HCT116 (cell line): ENCODE results near the gene SEMA5A. TPM values are rescaled to one million over a fixed set of nuclear protein-coding genes. Genes with fewer than 3 reads are reported as not detected.

Experiments used
- ATAC-seq: fragments of 200-7000 bp; cut with Tn5 transposase; 2 replicates; pipeline ENCODE4 v1.9.1; 2020; ENCODE audit warnings: mild to moderate bottlenecking, moderate library complexity
- BruUV-seq: library from RNA; stranded (reverse); fragments of 400-500 nt; replicated peaks from 2 replicates; lab custom pipeline; 2021; lab: Mats Ljungman, UMichigan
- CTCF ChIA-PET: fragments of 300-600 bp; sonication (Branson Sonifier 250); formaldehyde crosslinking; loops from one replicate; lab custom pipeline; 2021; ENCODE audit warnings: antibody characterized with exemption; lab: Charles Lee
- POLR2A ChIA-PET: fragments of 300-600, 350-600 bp; sonication (Branson Sonifier 250); formaldehyde crosslinking; loops from one replicate; lab custom pipeline; 2021; ENCODE audit warnings: antibody characterized with exemption; lab: Charles Lee
- RAD21 ChIA-PET, 2 experiments: fragments of 300-600 bp; sonication (Branson Sonifier 250); formaldehyde crosslinking; loops; one replicate each; lab custom pipeline; 2023; ENCODE audit warnings: low total read pairs in 2 of 2; ENCODE audit not compliant: uncharacterized antibody in 2 of 2, unreplicated experiment in 2 of 2, low non-redundant PET in 1 of 2; lab: Charles Lee
- DNase-seq: peaks from one replicate; pipeline ENCODE4 v3.0.0-alpha.2; 2010; ENCODE audit warnings: low read depth, low spot score
- H2AFZ ChIP-seq: fragments of 200-600 bp; shearing (Covaris generic), sonication (generic); 2 replicates; pipeline ENCODE4 v1.6.1; 2017; ENCODE audit warnings: low read depth, mixed run types, mixed read lengths, antibody characterized with exemption, low read length; ENCODE audit not compliant: poor library complexity, severe bottlenecking
- H3K27ac ChIP-seq: 2 replicates; pipeline ENCODE4 v1.5.1; 2012; ENCODE audit warnings: low read depth, low read length
- H3K27me3 ChIP-seq: fragments of 200-600 bp; sonication (generic); 2 replicates; pipeline ENCODE4 v1.6.1; 2016; ENCODE audit warnings: mixed run types, low read length, mixed read lengths; ENCODE audit not compliant: insufficient read depth
- H3K36me3 ChIP-seq, 2 experiments: fragments of 200-500 bp in 1 of 2; fragments of 200-600 bp in 1 of 2; sonication (Bioruptor generic) in 1 of 2; sonication (generic) in 1 of 2; 2 replicates each; pipeline versions ENCODE4 v1.5.1 to v1.6.1; 2014 to 2016; ENCODE audit warnings: low read length in 2 of 2, inconsistent platforms in 1 of 2, mixed read lengths in 1 of 2, mixed run types in 1 of 2; ENCODE audit not compliant: insufficient read depth in 2 of 2, control insufficient read depth in 1 of 2
- H3K4me1 ChIP-seq, 2 experiments: fragments of 200-600 bp in 1 of 2; sonication (generic) in 1 of 2; 2 replicates each; pipeline versions ENCODE4 v1.5.1 to v1.6.1; 2012 to 2017; ENCODE audit warnings: low read length in 2 of 2, inconsistent platforms in 1 of 2, mild to moderate bottlenecking in 1 of 2, mixed read lengths in 1 of 2, mixed run types in 1 of 2, moderate library complexity in 1 of 2; ENCODE audit not compliant: insufficient read depth in 2 of 2, control insufficient read depth in 1 of 2
- H3K4me2 ChIP-seq: fragments of 200-600 bp; sonication (generic); 2 replicates; pipeline ENCODE4 v1.6.1; 2017; ENCODE audit warnings: mixed run types, low read length, mixed read lengths
- H3K4me3 ChIP-seq, 2 experiments: fragments of 200-600 bp in 1 of 2; sonication (generic) in 1 of 2; replicated peaks in 1 of 2; 2 replicates each; pipeline ENCODE4 v1.5.1; 2011 to 2016; ENCODE audit warnings: low read length in 2 of 2, control low read depth in 1 of 2, low read depth in 1 of 2, mild to moderate bottlenecking in 1 of 2, mixed read lengths in 1 of 2, mixed run types in 1 of 2
- H3K79me2 ChIP-seq: fragments of 200-600 bp; sonication (generic); 2 replicates; pipeline ENCODE4 v1.6.1; 2017; ENCODE audit warnings: mild to moderate bottlenecking, mixed run types, low read length, moderate library complexity, mixed read lengths; ENCODE audit not compliant: insufficient read depth
- H3K9ac ChIP-seq: fragments of 200-600 bp; sonication (generic); 2 replicates; pipeline ENCODE4 v1.6.1; 2016; ENCODE audit warnings: low read length, mixed read lengths
- H3K9me2 ChIP-seq: fragments of 200-600 bp; sonication (generic), shearing (Covaris generic); 2 replicates; pipeline ENCODE4 v1.6.1; 2017; ENCODE audit warnings: mixed run types, mild to moderate bottlenecking, moderate library complexity; ENCODE audit not compliant: insufficient read depth
- H3K9me3 ChIP-seq, 2 experiments: fragments of 200-500 bp in 1 of 2; fragments of 200-600 bp in 1 of 2; sonication (Bioruptor generic) in 1 of 2; sonication (generic) in 1 of 2; 2 replicates each; pipeline ENCODE4 v1.6.1; 2014 to 2017; ENCODE audit warnings: low read length in 2 of 2, mixed read lengths in 2 of 2, inconsistent platforms in 1 of 2, low read depth in 1 of 2, mild to moderate bottlenecking in 1 of 2, mixed run types in 1 of 2, moderate library complexity in 1 of 2; ENCODE audit not compliant: control insufficient read depth in 1 of 2, insufficient read depth in 1 of 2
- H4K20me1 ChIP-seq: fragments of 200-600 bp; sonication (generic), shearing (Covaris generic); 2 replicates; pipeline ENCODE4 v1.6.1; 2017; ENCODE audit warnings: mixed run types, mild to moderate bottlenecking, moderate library complexity; ENCODE audit not compliant: insufficient read depth
- CBX3 ChIP-seq: IDR thresholded peaks from 2 replicates; pipeline ENCODE4 v1.6.1; 2012; ENCODE audit warnings: low read depth
- CEBPB ChIP-seq: IDR thresholded peaks from 2 replicates; pipeline ENCODE4 v1.6.1; 2012; ENCODE audit warnings: low read depth
- ELF1 ChIP-seq: IDR thresholded peaks from 2 replicates; pipeline ENCODE4 v1.6.1; 2012; ENCODE audit warnings: low read depth, borderline replicate concordance
- EZH2 ChIP-seq: fragments of 200-600 bp; sonication (generic); IDR thresholded peaks from 2 replicates; pipeline ENCODE4 v1.6.1; 2017; ENCODE audit warnings: antibody characterized with exemption, mixed run types
- EZH2phosphoT487 ChIP-seq: fragments of 200-600 bp; IDR thresholded peaks from 2 replicates; pipeline ENCODE4 v1.6.1; 2018; ENCODE audit warnings: antibody characterized with exemption, borderline replicate concordance
- JUND ChIP-seq: IDR thresholded peaks from 2 replicates; pipeline ENCODE4 v1.6.1; 2012
- POLR2A ChIP-seq: IDR thresholded peaks from 2 replicates; pipeline ENCODE4 v1.7.0; 2011; ENCODE audit warnings: borderline replicate concordance; ENCODE audit not compliant: insufficient read depth, insufficient read length; ENCODE audit errors: extremely low read depth
- RAD21 ChIP-seq: IDR thresholded peaks from 2 replicates; pipeline ENCODE4 v1.6.1; 2012; ENCODE audit warnings: low read depth, mild to moderate bottlenecking
- SIN3A ChIP-seq: IDR thresholded peaks from 2 replicates; pipeline ENCODE4 v1.6.1; 2012; ENCODE audit warnings: low read depth
- SP1 ChIP-seq: IDR thresholded peaks from 2 replicates; pipeline ENCODE4 v1.6.1; 2012; ENCODE audit warnings: low read depth
- SRF ChIP-seq: IDR thresholded peaks from 2 replicates; pipeline ENCODE4 v1.6.1; 2012; ENCODE audit warnings: low read depth
- TCF7L2 ChIP-seq: IDR thresholded peaks from 2 replicates; pipeline ENCODE4 v1.7.0; 2011; ENCODE audit warnings: borderline replicate concordance, inconsistent platforms; ENCODE audit not compliant: insufficient read depth, insufficient read length; ENCODE audit errors: extremely low read depth
- YY1 ChIP-seq: IDR thresholded peaks from 2 replicates; pipeline ENCODE4 v1.6.1; 2011; ENCODE audit warnings: low read length, low read depth, moderate library complexity, mild to moderate bottlenecking; ENCODE audit not compliant: insufficient replicate concordance; ENCODE audit errors: extremely low read depth
- ZNF274 ChIP-seq: fragments of 200-500 bp; sonication (Bioruptor generic); IDR thresholded peaks from 2 replicates; pipeline ENCODE4 v1.6.1; 2014; ENCODE audit warnings: mild to moderate bottlenecking, low read depth, low read length, inconsistent platforms
- intact Hi-C: fragments of 100-400 bp; cut with micrococcal nuclease; formaldehyde crosslinking; loops from 2 replicates; pipeline ENCODE4 v1.10.0; 2022
- total RNA-seq: library from RNA; stranded (reverse); gene quantifications from one replicate; pipeline ENCODE4 v1.2.1, GENCODE V29; 2021; ENCODE audit not compliant: unreplicated experiment
- TF ChIP-seq, protein P1 (sequence below): IDR thresholded peaks from 2 replicates; pipeline ENCODE4 v1.6.1; 2012
- TF ChIP-seq, protein P2 (sequence below): IDR thresholded peaks from 2 replicates; pipeline ENCODE4 v1.6.1; 2012

The SEMA5A gene
- total RNA-seq, 1 experiment from 2014 or later: 0.02 TPM

DNA sequence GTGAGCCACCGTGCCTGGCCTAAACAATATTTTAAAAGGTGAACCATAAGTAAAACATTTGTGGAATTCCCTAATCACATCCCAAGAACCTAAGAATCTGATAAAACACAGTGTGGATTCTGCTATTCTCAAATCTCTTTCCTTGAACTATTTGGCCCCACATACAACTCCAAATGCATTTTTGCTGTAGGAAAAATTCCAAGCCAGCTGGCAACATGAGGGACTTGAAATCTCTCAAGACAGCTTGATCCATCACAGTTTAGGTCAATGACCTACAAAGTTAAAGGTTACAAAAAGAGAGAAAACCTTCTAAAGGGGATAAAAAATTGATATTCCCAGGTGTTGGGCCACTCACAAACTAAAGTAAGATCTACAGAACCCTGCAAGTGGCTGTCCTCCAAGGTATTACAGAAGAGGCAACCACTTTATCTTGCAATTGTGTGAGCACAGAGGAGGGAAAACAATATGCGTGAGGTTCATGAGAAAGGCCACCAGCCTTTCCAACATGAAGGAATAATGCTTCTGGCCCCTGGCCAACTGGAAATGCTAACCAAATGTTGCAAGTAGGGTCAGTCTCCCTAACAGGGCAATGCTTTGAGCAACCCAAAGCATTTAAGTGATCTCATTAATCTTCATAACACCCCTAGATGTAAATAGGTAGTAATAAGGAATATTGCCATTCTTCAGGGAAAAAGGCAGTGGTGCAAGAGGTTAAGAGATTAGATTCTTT lies 221.4 kb downstream of the SEMA5A start:
- no peaks in the 10 kb centered on the region for H3K27me3 ChIP-seq
- ChIA-PET POLR2A (no interaction called here), CTCF (no interaction called here), RAD21 (no interaction called here)
- no peaks in the 10 kb centered on the region for H4K20me1 ChIP-seq
- H2AFZ ChIP-seq: no peak overlapping the region
- H3K9me3 ChIP-seq: peaks cover 5% of the 10 kb centered on the region in 2 experiments; a peak in 2 of 4 replicates
- ATAC-seq: no peak
- H3K9me2 ChIP-seq: no peaks in the 10 kb centered on the region
- intact Hi-C loops: no loop called here
- no peak overlapping the region for H3K27ac ChIP-seq
- H3K4me3 ChIP-seq: no peak overlapping the region
- no peaks in the 10 kb centered on the region for H3K4me1 ChIP-seq
- H3K79me2 ChIP-seq: no peaks in the 10 kb centered on the region
- BruUV-seq: no TSS peak
- H3K9ac ChIP-seq: no peak overlapping the region
- no peak for DNase-seq
- H3K36me3 ChIP-seq: no peaks in the 10 kb centered on the region; a peak in 1 of 4 replicates
- no peak overlapping the region for H3K4me2 ChIP-seq
- TF ChIP-seq CEBPB (no peak), ELF1 (no peak), CBX3 (no peak), EZH2phosphoT487 (no peak), SRF (no peak), SP1 (no peak), POLR2A (no peak), ZNF274 (no peak), YY1 (no peak), JUND (no peak), RAD21 (no peak), SIN3A (no peak), TCF7L2 (no peak), EZH2 (no peak)
- TF ChIP-seq, protein P1, sequence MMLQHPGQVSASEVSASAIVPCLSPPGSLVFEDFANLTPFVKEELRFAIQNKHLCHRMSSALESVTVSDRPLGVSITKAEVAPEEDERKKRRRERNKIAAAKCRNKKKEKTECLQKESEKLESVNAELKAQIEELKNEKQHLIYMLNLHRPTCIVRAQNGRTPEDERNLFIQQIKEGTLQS: no peak
- TF ChIP-seq, protein P2, sequence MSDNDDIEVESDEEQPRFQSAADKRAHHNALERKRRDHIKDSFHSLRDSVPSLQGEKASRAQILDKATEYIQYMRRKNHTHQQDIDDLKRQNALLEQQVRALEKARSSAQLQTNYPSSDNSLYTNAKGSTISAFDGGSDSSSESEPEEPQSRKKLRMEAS: no peak
- TF ChIP-seq, all 23 proteins: peak for 0
